ENCODE measurements around the gene EARS2.

DNA sequence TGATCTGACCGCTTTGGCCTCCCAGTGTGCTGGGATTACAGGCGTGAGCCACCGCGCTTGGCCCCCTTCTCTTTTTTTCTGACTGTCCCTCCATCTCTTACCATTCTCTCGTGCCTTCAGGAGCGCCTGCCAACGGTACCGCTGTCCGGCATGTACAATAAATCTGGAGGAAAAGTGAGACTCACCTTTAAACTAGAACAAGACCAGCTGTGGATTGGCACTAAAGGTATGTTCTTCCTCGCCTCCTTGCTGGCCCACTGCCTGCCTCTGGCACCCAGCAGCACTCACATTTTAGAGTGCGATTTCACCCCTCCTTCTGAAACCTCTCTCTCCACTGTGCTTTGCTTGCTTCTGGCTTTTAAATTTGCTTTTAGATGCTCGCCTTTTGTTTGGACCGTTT, 5.4 kb upstream of the EARS2 start:
- TF ChIP-seq POLR2A (IDR thresholded peaks at IDR 0.05; ENCODE audit: low read length) (no peak), GATA1 (IDR thresholded peaks at IDR 0.05; ENCODE audit: low read depth, low read length) (no peak)

Data from erythroblast (primary cell).